Testis (tissue), 2 donors: ENCODE results near the gene STON2.

ENCODE experiments used
- POLR2A ChIP-seq: fragments of 450-650 bp; IDR thresholded peaks from one replicate; pipeline ENCODE4 v1.6.1; 2017; ENCODE audit warnings: antibody characterized with exemption, mild to moderate bottlenecking, moderate library complexity
- TF ChIP-seq, protein P1 (sequence below), 3 experiments: fragments of 450-650 bp in 2 of 3; fragments of 200-600 bp in 1 of 3; sonication (generic) in 1 of 3; IDR thresholded peaks; one replicate each; pipeline ENCODE4 v1.5.1; 2016 to 2019; ENCODE audit warnings: antibody characterized with exemption in 3 of 3, mild to moderate bottlenecking in 2 of 3, moderate library complexity in 1 of 3

DNA sequence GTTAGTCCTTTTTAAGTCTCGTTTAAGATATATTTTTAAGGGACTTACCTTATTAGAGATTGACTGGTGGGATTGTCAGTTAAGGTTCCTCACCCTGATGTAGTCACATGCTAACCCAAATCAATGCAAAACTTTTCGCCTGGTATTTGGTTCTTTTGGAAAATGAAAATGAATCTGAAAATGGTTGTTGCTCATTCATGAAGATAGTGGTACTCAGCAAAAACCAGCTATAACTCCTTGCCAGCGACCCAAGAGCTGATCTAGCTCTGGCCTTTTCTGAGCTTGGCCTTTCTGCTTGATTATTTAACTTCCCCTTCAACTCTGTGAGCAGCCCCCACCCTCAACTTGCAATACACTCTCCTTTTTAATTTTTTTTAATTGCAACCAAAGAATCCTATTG is 94.4 kb downstream of the STON2 start:
- TF ChIP-seq, protein P1, sequence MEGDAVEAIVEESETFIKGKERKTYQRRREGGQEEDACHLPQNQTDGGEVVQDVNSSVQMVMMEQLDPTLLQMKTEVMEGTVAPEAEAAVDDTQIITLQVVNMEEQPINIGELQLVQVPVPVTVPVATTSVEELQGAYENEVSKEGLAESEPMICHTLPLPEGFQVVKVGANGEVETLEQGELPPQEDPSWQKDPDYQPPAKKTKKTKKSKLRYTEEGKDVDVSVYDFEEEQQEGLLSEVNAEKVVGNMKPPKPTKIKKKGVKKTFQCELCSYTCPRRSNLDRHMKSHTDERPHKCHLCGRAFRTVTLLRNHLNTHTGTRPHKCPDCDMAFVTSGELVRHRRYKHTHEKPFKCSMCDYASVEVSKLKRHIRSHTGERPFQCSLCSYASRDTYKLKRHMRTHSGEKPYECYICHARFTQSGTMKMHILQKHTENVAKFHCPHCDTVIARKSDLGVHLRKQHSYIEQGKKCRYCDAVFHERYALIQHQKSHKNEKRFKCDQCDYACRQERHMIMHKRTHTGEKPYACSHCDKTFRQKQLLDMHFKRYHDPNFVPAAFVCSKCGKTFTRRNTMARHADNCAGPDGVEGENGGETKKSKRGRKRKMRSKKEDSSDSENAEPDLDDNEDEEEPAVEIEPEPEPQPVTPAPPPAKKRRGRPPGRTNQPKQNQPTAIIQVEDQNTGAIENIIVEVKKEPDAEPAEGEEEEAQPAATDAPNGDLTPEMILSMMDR (IDR thresholded peaks at IDR 0.05): no peak
- no peak for TF ChIP-seq POLR2A
